K562 (cell line): ENCODE measurements around the gene TBC1D16. TPM values are rescaled to one million over a fixed set of nuclear protein-coding genes. Genes with fewer than 3 reads are reported as not detected.

ENCODE experiments used
- ATAC-seq: fragments of 200-7000 bp; cut with Tn5 transposase; 3 replicates; pipeline ENCODE4 v1.9.1; 2020; ENCODE audit warnings: moderate library complexity
- BruUV-seq: library from RNA; stranded (reverse); fragments of 400-500 nt; replicated peaks from 2 replicates; lab custom pipeline; 2021; lab: Mats Ljungman, UMichigan
- CTCF ChIA-PET: fragments of 300-600 bp; formaldehyde crosslinking; extraction: SDS; loops from one replicate; lab custom pipeline; 2021; ENCODE audit warnings: low intra/inter-chr PET ratio; lab: Yijun Ruan, JAX
- POLR2A ChIA-PET: fragments of 300-600, 350-650 bp; sonication (Branson Sonifier 250); formaldehyde crosslinking; extraction: SDS; loops from one replicate; lab custom pipeline; 2021; ENCODE audit warnings: antibody characterized with exemption, inconsistent platforms; lab: Yijun Ruan, JAX
- DNase-seq, 4 experiments: peaks; one replicate each; pipeline versions ENCODE4 v3.0.0 to v3.0.0-alpha.2; 2011 to 2018; ENCODE audit warnings: low spot score in 3 of 4, mixed read lengths in 3 of 4; ENCODE audit errors: extremely low read depth in 1 of 4
- FAIRE-seq: peaks from 2 replicates; lab custom pipeline; 2011; peaks lifted over from hg19 to GRCh38; lab: Jason Lieb, UNC
- H2AFZ ChIP-seq: 2 replicates; pipeline ENCODE4 v1.6.0; 2011; ENCODE audit warnings: low read depth, low read length, control low read depth, inconsistent platforms
- H3K27ac ChIP-seq: fragments of 200-600 bp; 3 replicates; pipeline ENCODE4 v1.8.0; 2011; ENCODE audit warnings: low read depth, mild to moderate bottlenecking, control low read depth, inconsistent platforms, low read length, moderate library complexity, mixed read lengths; ENCODE audit errors: extremely low read depth
- H3K27me3 ChIP-seq, 2 experiments: fragments of 300-600 bp in 1 of 2; 2 replicates in 1 of 2; 3 replicates in 1 of 2; pipeline versions ENCODE4 v1.6.0 to v1.8.0; 2011; ENCODE audit warnings: inconsistent platforms in 2 of 2, low read length in 2 of 2, mild to moderate bottlenecking in 1 of 2, mixed read lengths in 1 of 2, moderate library complexity in 1 of 2; ENCODE audit not compliant: control insufficient read depth in 2 of 2, insufficient read depth in 2 of 2
- H3K36me3 ChIP-seq: fragments of 300-600 bp; 3 replicates; pipeline ENCODE4 v1.8.0; 2011; ENCODE audit warnings: mild to moderate bottlenecking, low read length, inconsistent platforms; ENCODE audit not compliant: control insufficient read depth, insufficient read depth
- H3K4me1 ChIP-seq, 2 experiments: fragments of 200-600 bp in 1 of 2; replicated peaks in 1 of 2; 2 replicates in 1 of 2; 3 replicates in 1 of 2; pipeline versions ENCODE4 v1.5.1 to v1.8.0; 2011; ENCODE audit warnings: inconsistent platforms in 2 of 2, low read length in 2 of 2, mild to moderate bottlenecking in 1 of 2, mixed read lengths in 1 of 2, moderate library complexity in 1 of 2; ENCODE audit not compliant: control insufficient read depth in 2 of 2, insufficient read depth in 2 of 2
- H3K4me2 ChIP-seq: 2 replicates; pipeline ENCODE4 v1.6.1; 2011; ENCODE audit warnings: low read length, control low read depth, inconsistent platforms, mixed read lengths; ENCODE audit not compliant: insufficient read depth
- H3K4me3 ChIP-seq: fragments of 200-600 bp; sonication (generic), shearing (Covaris generic); 2 replicates; pipeline ENCODE4 v1.5.1; 2016; ENCODE audit warnings: control low read depth, inconsistent platforms
- H3K79me2 ChIP-seq: fragments of 200-600 bp; 3 replicates; pipeline ENCODE4 v1.8.0; 2011; ENCODE audit warnings: low read length, inconsistent platforms; ENCODE audit not compliant: control insufficient read depth, insufficient read depth
- H3K9ac ChIP-seq, 2 experiments: 2 replicates each; pipeline versions ENCODE4 v1.6.0 to v1.6.1; 2011; ENCODE audit warnings: low read depth in 2 of 2, low read length in 2 of 2, control low read depth in 1 of 2, inconsistent platforms in 1 of 2, mild to moderate bottlenecking in 1 of 2, mixed read lengths in 1 of 2; ENCODE audit not compliant: insufficient read depth in 1 of 2
- H3K9me1 ChIP-seq: one replicate; pipeline ENCODE4 v1.6.0; 2011; ENCODE audit warnings: inconsistent platforms, mild to moderate bottlenecking, low read length, moderate library complexity; ENCODE audit not compliant: control insufficient read depth, insufficient read depth
- H3K9me3 ChIP-seq: replicated peaks from 2 replicates; pipeline ENCODE4 v1.5.1; 2011; ENCODE audit warnings: low read depth, low read length, inconsistent platforms; ENCODE audit not compliant: control insufficient read depth, insufficient read depth
- H4K20me1 ChIP-seq: replicated peaks from 2 replicates; pipeline ENCODE4 v1.6.1; 2011; ENCODE audit warnings: low read length, inconsistent platforms, mixed read lengths; ENCODE audit not compliant: control insufficient read depth, insufficient read depth
- BCOR ChIP-seq: fragments of 450-650 bp; IDR thresholded peaks from 2 replicates; pipeline ENCODE4 v1.6.1; 2016
- C11orf30 ChIP-seq: fragments of 450-650 bp; IDR thresholded peaks from 2 replicates; pipeline ENCODE4 v1.6.1; 2016; ENCODE audit warnings: low read depth, mild to moderate bottlenecking
- CTBP1 ChIP-seq: fragments of 450-650 bp; IDR thresholded peaks from 2 replicates; pipeline ENCODE4 v1.6.1; 2016; ENCODE audit warnings: borderline replicate concordance
- DNMT1 ChIP-seq: fragments of 450-650 bp; IDR thresholded peaks from 2 replicates; pipeline ENCODE4 v1.6.1; 2016; ENCODE audit warnings: antibody characterized with exemption, mild to moderate bottlenecking
- EP400 ChIP-seq: fragments of 450-650 bp; IDR thresholded peaks from 2 replicates; pipeline ENCODE4 v1.6.1; 2017; ENCODE audit warnings: antibody characterized with exemption, mild to moderate bottlenecking, moderate library complexity
- FIP1L1 ChIP-seq: fragments of 200-400 bp; formaldehyde crosslinking; IDR thresholded peaks from 2 replicates; pipeline ENCODE4 v1.6.1; 2018; ENCODE audit warnings: mild to moderate bottlenecking, low read depth, low read length; ENCODE audit not compliant: poor library complexity, severe bottlenecking
- HNRNPLL ChIP-seq: fragments of 200-400 bp; formaldehyde crosslinking; IDR thresholded peaks from 2 replicates; pipeline ENCODE4 v1.6.1; 2017; ENCODE audit warnings: low read length, low read depth, mild to moderate bottlenecking; ENCODE audit not compliant: poor library complexity, severe bottlenecking
- HOXB6 ChIP-seq: fragments of 250-450 bp; sonication (Bioruptor Pico); IDR thresholded peaks from 2 replicates; pipeline ENCODE4 v1.5.1; 2022; ENCODE audit warnings: mild to moderate bottlenecking, borderline replicate concordance
- KDM1A ChIP-seq, 2 experiments: fragments of 450-650 bp; IDR thresholded peaks; 2 replicates each; pipeline ENCODE4 v1.6.1; 2016; ENCODE audit warnings: mild to moderate bottlenecking in 2 of 2
- LARP7 ChIP-seq: fragments of 450-650 bp; IDR thresholded peaks from 2 replicates; pipeline ENCODE4 v1.6.1; 2016
- MAFG ChIP-seq: fragments of 450-650 bp; conservative IDR thresholded peaks from 2 replicates; pipeline ENCODE4 v1.6.1; 2016; ENCODE audit warnings: missing genetic modification characterization, missing compliant biosample characterization
- MBD2 ChIP-seq: sonication (generic); IDR thresholded peaks from 2 replicates; pipeline ENCODE4 v1.6.1; 2016; ENCODE audit warnings: low read depth, borderline replicate concordance
- MED1 ChIP-seq: sonication (generic); formaldehyde crosslinking; IDR thresholded peaks from 2 replicates; pipeline ENCODE4 v1.8.1; 2023; ENCODE audit warnings: missing genetic modification reagents, borderline replicate concordance
- PTBP1 ChIP-seq: fragments of 200-400 bp; formaldehyde crosslinking; IDR thresholded peaks from 2 replicates; pipeline ENCODE4 v1.6.1; 2017; ENCODE audit warnings: low read depth, low read length
- RBM22 ChIP-seq: fragments of 200-400 bp; formaldehyde crosslinking; IDR thresholded peaks from 2 replicates; pipeline ENCODE4 v1.6.1; 2018; ENCODE audit warnings: low read length, low read depth; ENCODE audit not compliant: poor library complexity, severe bottlenecking
- RBM25 ChIP-seq: fragments of 200-400 bp; formaldehyde crosslinking; IDR thresholded peaks from 2 replicates; pipeline ENCODE4 v1.6.1; 2018; ENCODE audit warnings: low read length, low read depth, moderate library complexity; ENCODE audit not compliant: severe bottlenecking
- RBM39 ChIP-seq: fragments of 200-400 bp; formaldehyde crosslinking; optimal IDR thresholded peaks from 2 replicates; pipeline ENCODE3; 2018; ENCODE audit warnings: low read depth, low read length
- RFX1 ChIP-seq: fragments of 450-650 bp; IDR thresholded peaks from 2 replicates; pipeline ENCODE4 v1.6.1; 2016; ENCODE audit warnings: mild to moderate bottlenecking, moderate library complexity
- STAT5B ChIP-seq: fragments of 250-450 bp; sonication (Bioruptor Pico); IDR thresholded peaks from 2 replicates; pipeline ENCODE4 v1.8.0; 2021; ENCODE audit warnings: mild to moderate bottlenecking, inconsistent platforms
- TGIF2 ChIP-seq: sonication (generic); formaldehyde crosslinking; IDR thresholded peaks from 2 replicates; pipeline ENCODE4 v1.8.1; 2022; ENCODE audit warnings: mild to moderate bottlenecking, missing genetic modification reagents, moderate library complexity
- ZFP1 ChIP-seq: fragments of 450-650 bp; formaldehyde crosslinking; IDR thresholded peaks from 2 replicates; pipeline ENCODE4 v1.4.0; 2020; ENCODE audit warnings: mild to moderate bottlenecking, mixed read lengths
- ZNF232 ChIP-seq: sonication (generic); formaldehyde crosslinking; IDR thresholded peaks from 2 replicates; pipeline ENCODE4 v1.8.0; 2022; ENCODE audit warnings: mild to moderate bottlenecking, missing genetic modification reagents
- ZNF324 ChIP-seq: fragments of 250-450 bp; sonication (Bioruptor Pico); IDR thresholded peaks from 2 replicates; pipeline ENCODE4 v1.4.0; 2020; ENCODE audit warnings: mild to moderate bottlenecking
- ZNF785 ChIP-seq: fragments of 250-450 bp; sonication (Bioruptor Pico); IDR thresholded peaks from 2 replicates; pipeline ENCODE4 v1.4.0; 2020; ENCODE audit warnings: mild to moderate bottlenecking
- in situ Hi-C: fragments of 300-500 bp; cut with MboI; formaldehyde crosslinking; loops from 4 replicates; pipeline ENCODE4 v1.15.0; 2018; ENCODE audit warnings: inconsistent platforms, mixed read lengths
- intact Hi-C: fragments of 100-400 bp; cut with micrococcal nuclease; formaldehyde crosslinking; loops from 2 replicates; pipeline ENCODE4 v1.14.2; 2022
- polyA plus RNA-seq, 8 experiments: library from polyadenylated mRNA; depleted of rRNA in 4 of 8; stranded (reverse) in 5 of 8; unstranded in 3 of 8; fragments of >200 nt; fragmentation: Nextera tagmentation in 2 of 8; fragmentation: Illumina TruSeq in 1 of 8; extraction: Ambion mirVana in 2 of 8; extraction: Trizol in 1 of 8; gene quantifications; 2 replicates each; pipeline versions ENCODE4 v1.2.1 to v1.2.3, GENCODE V29; 2011 to 2014; ENCODE audit warnings: inconsistent platforms in 1 of 8, missing spikeins in 1 of 8
- total RNA-seq, 7 experiments: library from RNA; depleted of rRNA in 6 of 7; stranded (reverse); fragments of >200 nt in 6 of 7; fragmentation: Illumina TruSeq in 2 of 7; extraction: Trizol in 2 of 7; gene quantifications; 2 replicates each; pipeline versions ENCODE4 v1.2.1 to v1.2.3, GENCODE V29; 2011 to 2021; ENCODE audit warnings: low replicate concordance in 1 of 7
- TF ChIP-seq, protein P1 (sequence below): fragments of 250-450 bp; sonication (Bioruptor Pico); IDR thresholded peaks from 2 replicates; pipeline ENCODE4 v1.8.0; 2021; ENCODE audit warnings: borderline replicate concordance, mild to moderate bottlenecking, moderate library complexity; ENCODE audit not compliant: poor library complexity, severe bottlenecking
- TF ChIP-seq, protein P2 (sequence below), 2 experiments: fragments of 450-650 bp; conservative IDR thresholded peaks; 2 replicates each; pipeline ENCODE4 v1.6.1; 2017; ENCODE audit warnings: mild to moderate bottlenecking in 2 of 2, moderate library complexity in 2 of 2

The TBC1D16 gene
- total and polyA plus RNA-seq, 9 of the 15 experiments (the other 6 are each of a cell fraction or from before 2014, with no cell fraction given): 0.01 to 0.20 (median 0.03) TPM; not detected in 1

DNA sequence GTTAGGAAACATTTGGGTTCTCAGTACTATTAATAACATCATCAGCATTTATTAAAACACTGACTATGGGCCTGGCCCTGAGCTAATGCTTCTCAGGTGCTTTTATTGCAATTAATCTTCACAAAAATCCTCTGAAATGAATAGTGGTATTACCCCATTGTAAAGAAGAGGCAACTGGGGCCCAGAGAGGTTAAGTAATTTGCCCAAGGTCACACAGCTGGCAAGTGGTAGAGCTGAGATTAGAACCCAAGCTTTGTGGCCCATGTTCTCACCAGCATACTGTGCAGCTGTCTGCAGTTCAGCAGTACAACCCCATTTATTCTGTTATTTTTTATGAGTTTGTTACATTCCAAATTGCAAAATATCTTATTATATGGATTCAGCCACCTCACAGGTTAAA lies 82.3 kb downstream of the TBC1D16 start:
- FAIRE-seq (no peak), DNase-seq (no peak), ATAC-seq (no peak)
- H3K9me1 ChIP-seq: no peaks in the 10 kb centered on the region
- H3K36me3 ChIP-seq: no peaks in the 10 kb centered on the region
- H4K20me1 ChIP-seq: peaks cover 16% of the 10 kb centered on the region; the same call in 1 of the 2 replicates
- ChIA-PET POLR2A (interaction anchor here (0.6 to 0.8 kb wide), 3 partner anchors 22 to 37 kb away, joined by 3 to 4 read pairs (median 3); no protein-coding TSS in a partner anchor), CTCF (no interaction called here)
- H2AFZ ChIP-seq: no peak overlapping the region
- H3K79me2 ChIP-seq: no peaks in the 10 kb centered on the region
- H3K27ac ChIP-seq: no peak overlapping the region
- in situ Hi-C loops: no loop called here
- no peak overlapping the region for H3K4me3 ChIP-seq
- H3K4me1 ChIP-seq: peaks cover 0 to 35% of the 10 kb centered on the region in 2 experiments; a peak in 2 of 5 replicates
- peaks cover 70 to 83% of the 10 kb centered on the region in 2 experiments for H3K27me3 ChIP-seq
- no TSS peak for BruUV-seq
- no peak overlapping the region for H3K4me2 ChIP-seq
- H3K9ac ChIP-seq: no peak overlapping the region
- intact Hi-C loops: no loop called here
- H3K9me3 ChIP-seq: no peaks in the 10 kb centered on the region
- TF ChIP-seq HOXB6 (CRISPR knock-in tag): no peak
- no peak for TF ChIP-seq STAT5B (CRISPR knock-in tag)
- peak; percentile 86 for TF ChIP-seq BCOR
- no peak for TF ChIP-seq EP400
- TF ChIP-seq RFX1: no peak
- TF ChIP-seq ZNF324: no peak
- TF ChIP-seq TGIF2 (CRISPR knock-in tag): no peak
- peak; percentile 15; the same call in 1 of the 2 replicates for TF ChIP-seq C11orf30
- peak; percentile 17 to 47; a peak in 1 of 4 replicates for TF ChIP-seq KDM1A (IDR thresholded peaks at IDR 0.05)
- no peak for TF ChIP-seq CTBP1
- TF ChIP-seq DNMT1: no peak
- no peak for TF ChIP-seq PTBP1
- no peak for TF ChIP-seq ZFP1 (CRISPR knock-in tag)
- TF ChIP-seq RBM39: no peak
- no peak for TF ChIP-seq ZNF785 (CRISPR knock-in tag)
- TF ChIP-seq MBD2: no peak
- TF ChIP-seq MAFG (tag): no peak
- TF ChIP-seq RBM22: no peak
- TF ChIP-seq LARP7: no peak
- peak; percentile 98 for TF ChIP-seq RBM25
- TF ChIP-seq FIP1L1: no peak
- TF ChIP-seq MED1 (CRISPR knock-in tag): no peak
- no peak for TF ChIP-seq HNRNPLL
- TF ChIP-seq ZNF232 (CRISPR knock-in tag): no peak
- TF ChIP-seq, protein P1, sequence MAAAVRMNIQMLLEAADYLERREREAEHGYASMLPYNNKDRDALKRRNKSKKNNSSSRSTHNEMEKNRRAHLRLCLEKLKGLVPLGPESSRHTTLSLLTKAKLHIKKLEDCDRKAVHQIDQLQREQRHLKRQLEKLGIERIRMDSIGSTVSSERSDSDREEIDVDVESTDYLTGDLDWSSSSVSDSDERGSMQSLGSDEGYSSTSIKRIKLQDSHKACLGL: no peak
- TF ChIP-seq, protein P2, sequence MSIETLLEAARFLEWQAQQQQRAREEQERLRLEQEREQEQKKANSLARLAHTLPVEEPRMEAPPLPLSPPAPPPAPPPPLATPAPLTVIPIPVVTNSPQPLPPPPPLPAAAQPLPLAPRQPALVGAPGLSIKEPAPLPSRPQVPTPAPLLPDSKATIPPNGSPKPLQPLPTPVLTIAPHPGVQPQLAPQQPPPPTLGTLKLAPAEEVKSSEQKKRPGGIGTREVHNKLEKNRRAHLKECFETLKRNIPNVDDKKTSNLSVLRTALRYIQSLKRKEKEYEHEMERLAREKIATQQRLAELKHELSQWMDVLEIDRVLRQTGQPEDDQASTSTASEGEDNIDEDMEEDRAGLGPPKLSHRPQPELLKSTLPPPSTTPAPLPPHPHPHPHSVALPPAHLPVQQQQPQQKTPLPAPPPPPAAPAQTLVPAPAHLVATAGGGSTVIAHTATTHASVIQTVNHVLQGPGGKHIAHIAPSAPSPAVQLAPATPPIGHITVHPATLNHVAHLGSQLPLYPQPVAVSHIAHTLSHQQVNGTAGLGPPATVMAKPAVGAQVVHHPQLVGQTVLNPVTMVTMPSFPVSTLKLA (conservative IDR thresholded peaks at IDR 0.05): no peak
